ENCODE results near the gene FOXA3. TPM values are rescaled to one million over a fixed set of nuclear protein-coding genes. Genes with fewer than 3 reads are reported as not detected.

FOXA3 gene
- polyA plus RNA-seq, 1 donor = 0.12 TPM

GRCh38 chr19:45918721-45919120 is 54.6 kb downstream of the FOXA3 start:
- DNase-seq = no peak

GRCh38 chr19:45919678-45920077 is 55.6 kb downstream of the FOXA3 start:
- DNase-seq = no peak

- no peak for DNase-seq
Measured at GRCh38 chr19:45920458-45920857, 56.3 kb downstream of the FOXA3 start.

- DNase-seq = no peak
Measured at GRCh38 chr19:45922281-45922680, 58.2 kb downstream of the FOXA3 start.

Other genes starting within 250 kb of the FOXA3 start
- gene EML2, start 224.9 kb upstream of the FOXA3 start, polyA plus RNA-seq (ENCODE audit: insufficient read length) = 23.0 TPM
- gene GIPR, start 196.1 kb upstream of the FOXA3 start, polyA plus RNA-seq (ENCODE audit: insufficient read length) = 0.85 TPM
- 253 TPM for gene SNRPD2, start 172.4 kb upstream of the FOXA3 start, polyA plus RNA-seq (ENCODE audit: insufficient read length)
- 9.6 TPM for gene QPCTL, start 171.7 kb upstream of the FOXA3 start, polyA plus RNA-seq (ENCODE audit: insufficient read length)
- gene FBXO46, start 133.4 kb upstream of the FOXA3 start, polyA plus RNA-seq (ENCODE audit: insufficient read length) = 16.3 TPM
- gene MEIOSIN, start 130.9 kb upstream of the FOXA3 start, polyA plus RNA-seq (ENCODE audit: insufficient read length) = not detected
- gene SIX5, start 95.1 kb upstream of the FOXA3 start, polyA plus RNA-seq (ENCODE audit: insufficient read length) = 12.2 TPM
- 71.9 TPM for gene DMPK, start 81.8 kb upstream of the FOXA3 start, polyA plus RNA-seq (ENCODE audit: insufficient read length)
- 36.6 TPM for gene DMWD, start 71.5 kb upstream of the FOXA3 start, polyA plus RNA-seq (ENCODE audit: insufficient read length)
- not detected for gene RSPH6A, start 49.0 kb upstream of the FOXA3 start, polyA plus RNA-seq (ENCODE audit: insufficient read length)
- gene SYMPK, start 1.2 kb upstream of the FOXA3 start, polyA plus RNA-seq (ENCODE audit: insufficient read length) = 75.1 TPM
- 14.5 TPM for gene IRF2BP1, start 21.8 kb downstream of the FOXA3 start, polyA plus RNA-seq (ENCODE audit: insufficient read length)
- gene MYPOP, start 38.3 kb downstream of the FOXA3 start, polyA plus RNA-seq (ENCODE audit: insufficient read length) = 4.0 TPM
- gene NANOS2, start 50.5 kb downstream of the FOXA3 start, polyA plus RNA-seq (ENCODE audit: insufficient read length) = not detected
- 4.1 TPM for gene NOVA2, start 109.5 kb downstream of the FOXA3 start, polyA plus RNA-seq (ENCODE audit: insufficient read length)
- 11.7 TPM for gene CCDC61, start 131.1 kb downstream of the FOXA3 start, polyA plus RNA-seq (ENCODE audit: insufficient read length)
- gene PGLYRP1, start 158.7 kb downstream of the FOXA3 start, polyA plus RNA-seq (ENCODE audit: insufficient read length) = 0.32 TPM
- gene IGFL4, start 176.7 kb downstream of the FOXA3 start, polyA plus RNA-seq (ENCODE audit: insufficient read length) = 0.58 TPM